ENCODE data around the gene PARD3.
"Not testable (repeated sequence)": the region's sequence is repeated elsewhere in the genome, so short reads cannot be mapped to it uniquely, and the experiment has no call there.

Gene PARD3

GRCh38 chr10:34742456-34742855, 72.6 kb downstream of the PARD3 start:
- DNase-seq (ENCODE audit: low read depth): no peak

- not testable (repeated sequence) for DNase-seq (ENCODE audit: low read depth)
Observed at GRCh38 chr10:34741087-34741486, 74.0 kb downstream of the PARD3 start.

- no peak for DNase-seq (ENCODE audit: low read depth)
Observed at GRCh38 chr10:34740321-34740720, 74.8 kb downstream of the PARD3 start.

GRCh38 chr10:34739915-34740314, 75.2 kb downstream of the PARD3 start:
- DNase-seq (ENCODE audit: low read depth): no peak

- no peak for DNase-seq (ENCODE audit: low read depth)
Observed at GRCh38 chr10:34737772-34738169, 77.3 kb downstream of the PARD3 start.

- no peak for DNase-seq (ENCODE audit: low read depth)
Observed at GRCh38 chr10:34736976-34737771, 77.9 kb downstream of the PARD3 start.

- DNase-seq (ENCODE audit: low read depth): no peak
Observed at GRCh38 chr10:34734918-34735317, 80.2 kb downstream of the PARD3 start.

GRCh38 chr10:34732926-34733325, 82.2 kb downstream of the PARD3 start:
- DNase-seq (ENCODE audit: low read depth): no peak

GRCh38 chr10:34731885-34732701, 83.0 kb downstream of the PARD3 start:
- no peak for DNase-seq (ENCODE audit: low read depth)

- no peak for DNase-seq (ENCODE audit: low read depth)
Observed at GRCh38 chr10:34731213-34731612, 83.9 kb downstream of the PARD3 start.

GRCh38 chr10:34730726-34731125, 84.4 kb downstream of the PARD3 start:
- no peak for DNase-seq (ENCODE audit: low read depth)

- DNase-seq (ENCODE audit: low read depth): no peak
Observed at GRCh38 chr10:34729619-34730018, 85.5 kb downstream of the PARD3 start.

GRCh38 chr10:34728361-34728760, 86.7 kb downstream of the PARD3 start:
- DNase-seq (ENCODE audit: low read depth): no peak

- DNase-seq (ENCODE audit: low read depth): no peak
Observed at GRCh38 chr10:34727595-34728033, 87.5 kb downstream of the PARD3 start.

GRCh38 chr10:34726862-34727261, 88.2 kb downstream of the PARD3 start:
- no peak for DNase-seq (ENCODE audit: low read depth)

- no peak for DNase-seq (ENCODE audit: low read depth)
Observed at GRCh38 chr10:34723750-34724149, 91.3 kb downstream of the PARD3 start.

GRCh38 chr10:34722404-34722803, 92.7 kb downstream of the PARD3 start:
- DNase-seq (ENCODE audit: low read depth): no peak

GRCh38 chr10:34721208-34721840, 93.8 kb downstream of the PARD3 start:
- no peak for DNase-seq (ENCODE audit: low read depth)

GRCh38 chr10:34719746-34720145, 95.3 kb downstream of the PARD3 start:
- DNase-seq (ENCODE audit: low read depth): no peak

- DNase-seq (ENCODE audit: low read depth): no peak
Observed at GRCh38 chr10:34719328-34719727, 95.8 kb downstream of the PARD3 start.

GRCh38 chr10:34717429-34717828, 97.7 kb downstream of the PARD3 start:
- no peak for DNase-seq (ENCODE audit: low read depth)

- no peak for DNase-seq (ENCODE audit: low read depth)
Observed at GRCh38 chr10:34716958-34717357, 98.1 kb downstream of the PARD3 start.

- DNase-seq (ENCODE audit: low read depth): no peak
Observed at GRCh38 chr10:34716234-34716633, 98.9 kb downstream of the PARD3 start.

Measured in activated T-cell treated with anti-CD3 and anti-CD28 coated beads for 48 hours (primary cell).